Choroid plexus epithelial cell (primary cell): ENCODE results near the gene TUBB1.
A peak's percentile ranks its signal among the peaks of the same experiment; 100 is the strongest.

Experiments
- DNase-seq: peaks from one replicate; pipeline ENCODE4 v3.0.0-alpha.2; 2010; ENCODE audit warnings: low read depth
- H3K4me3 ChIP-seq: 2 replicates; pipeline ENCODE4 v1.5.1; 2011; ENCODE audit warnings: low read depth, mild to moderate bottlenecking, control low read depth, low read length, moderate library complexity
- CTCF ChIP-seq: conservative IDR thresholded peaks from 2 replicates; pipeline ENCODE4 v1.5.1; 2011; ENCODE audit warnings: low read depth, mild to moderate bottlenecking, control low read depth, inconsistent platforms, low read length, moderate library complexity

TUBB1 gene

GRCh38 chr20:59023616-59024015 lies 4.4 kb downstream of the TUBB1 start:
- no peak for TF ChIP-seq CTCF
- no peak overlapping the region for H3K4me3 ChIP-seq
- no peak for DNase-seq

GRCh38 chr20:59024111-59024530 lies 4.9 kb downstream of the TUBB1 start:
- no peak for DNase-seq
- no peak for TF ChIP-seq CTCF
- no peak overlapping the region for H3K4me3 ChIP-seq

GRCh38 chr20:59025086-59025485 lies 5.9 kb downstream of the TUBB1 start:
- no peak overlapping the region for H3K4me3 ChIP-seq
- DNase-seq: no peak
- TF ChIP-seq CTCF: no peak

- no peak for TF ChIP-seq CTCF
- H3K4me3 ChIP-seq: no peak overlapping the region
- no peak for DNase-seq
Observed at GRCh38 chr20:59025511-59025910, 6.3 kb downstream of the TUBB1 start.

GRCh38 chr20:59026904-59027740 lies 7.9 kb downstream of the TUBB1 start:
- DNase-seq: no peak
- no peak for TF ChIP-seq CTCF
- no peak overlapping the region for H3K4me3 ChIP-seq

- DNase-seq: peak; percentile 62
- no peak for TF ChIP-seq CTCF
- H3K4me3 ChIP-seq: no peak overlapping the region
Observed at GRCh38 chr20:59027741-59028320, 8.6 kb downstream of the TUBB1 start.

GRCh38 chr20:59028812-59029211 lies 9.6 kb downstream of the TUBB1 start:
- TF ChIP-seq CTCF: no peak
- DNase-seq: no peak
- peak overlapping the region; percentile 41 for H3K4me3 ChIP-seq
